Kidney epithelial cell (primary cell): Measurements from ENCODE around the gene RIBC1. TPM values are rescaled to one million over a fixed set of nuclear protein-coding genes. Genes with fewer than 3 reads are reported as not detected.
"Not testable (repeated sequence)": the region's sequence is repeated elsewhere in the genome, so short reads cannot be mapped to it uniquely, and the experiment has no call there.

Source experiments
- DNase-seq: peaks from one replicate; pipeline ENCODE4 v3.0.0-alpha.2; 2010; ENCODE audit warnings: low read depth
- H3K27me3 ChIP-seq: 2 replicates; pipeline ENCODE4 v1.6.0; 2011; ENCODE audit warnings: low read length; ENCODE audit not compliant: control insufficient read depth, insufficient read depth
- H3K36me3 ChIP-seq: 2 replicates; pipeline ENCODE4 v1.5.1; 2011; ENCODE audit warnings: low read length; ENCODE audit not compliant: control insufficient read depth, insufficient read depth
- H3K4me3 ChIP-seq: 2 replicates; pipeline ENCODE4 v1.5.1; 2011; ENCODE audit warnings: low read depth, mild to moderate bottlenecking, control low read depth, low read length
- total RNA-seq: library from RNA; depleted of rRNA; stranded (reverse); fragments of >200 nt; gene quantifications from 2 replicates; pipeline ENCODE4 v1.2.3, GENCODE V29; 2015
- TF ChIP-seq, protein P1 (sequence below): IDR thresholded peaks from 2 replicates; pipeline ENCODE4 v1.5.1; 2011; ENCODE audit warnings: mild to moderate bottlenecking, moderate library complexity, low read length, control low read depth, inconsistent platforms; ENCODE audit not compliant: insufficient read depth, poor library complexity, severe bottlenecking

Gene RIBC1
- total RNA-seq, 1 donor from 2014 or later = 0.38 TPM

DNA sequence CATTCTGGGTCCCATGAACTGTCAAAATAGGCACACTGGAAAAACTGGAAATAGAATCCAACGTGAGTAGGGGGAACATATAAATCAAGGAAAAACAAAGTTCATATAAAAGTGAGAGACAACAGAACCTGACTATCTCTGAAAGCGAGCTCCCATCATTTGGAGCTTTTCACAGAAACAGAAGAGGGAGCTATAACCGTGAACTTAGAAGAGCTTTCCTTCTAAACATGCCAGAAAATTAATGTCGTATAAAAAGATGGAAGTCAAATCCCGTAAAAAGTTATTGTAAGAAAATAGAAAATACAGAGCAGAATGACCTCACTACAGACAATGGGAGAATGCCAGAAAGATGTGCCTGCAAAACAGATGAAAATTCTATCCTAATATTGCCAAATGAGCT, 35.4 kb downstream of the RIBC1 start:
- no peak for DNase-seq
- no peaks in the 10 kb centered on the region for H3K36me3 ChIP-seq
- no peak overlapping the region for H3K4me3 ChIP-seq
- TF ChIP-seq, protein P1, sequence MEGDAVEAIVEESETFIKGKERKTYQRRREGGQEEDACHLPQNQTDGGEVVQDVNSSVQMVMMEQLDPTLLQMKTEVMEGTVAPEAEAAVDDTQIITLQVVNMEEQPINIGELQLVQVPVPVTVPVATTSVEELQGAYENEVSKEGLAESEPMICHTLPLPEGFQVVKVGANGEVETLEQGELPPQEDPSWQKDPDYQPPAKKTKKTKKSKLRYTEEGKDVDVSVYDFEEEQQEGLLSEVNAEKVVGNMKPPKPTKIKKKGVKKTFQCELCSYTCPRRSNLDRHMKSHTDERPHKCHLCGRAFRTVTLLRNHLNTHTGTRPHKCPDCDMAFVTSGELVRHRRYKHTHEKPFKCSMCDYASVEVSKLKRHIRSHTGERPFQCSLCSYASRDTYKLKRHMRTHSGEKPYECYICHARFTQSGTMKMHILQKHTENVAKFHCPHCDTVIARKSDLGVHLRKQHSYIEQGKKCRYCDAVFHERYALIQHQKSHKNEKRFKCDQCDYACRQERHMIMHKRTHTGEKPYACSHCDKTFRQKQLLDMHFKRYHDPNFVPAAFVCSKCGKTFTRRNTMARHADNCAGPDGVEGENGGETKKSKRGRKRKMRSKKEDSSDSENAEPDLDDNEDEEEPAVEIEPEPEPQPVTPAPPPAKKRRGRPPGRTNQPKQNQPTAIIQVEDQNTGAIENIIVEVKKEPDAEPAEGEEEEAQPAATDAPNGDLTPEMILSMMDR = no peak
- H3K27me3 ChIP-seq = no peaks in the 10 kb centered on the region

DNA sequence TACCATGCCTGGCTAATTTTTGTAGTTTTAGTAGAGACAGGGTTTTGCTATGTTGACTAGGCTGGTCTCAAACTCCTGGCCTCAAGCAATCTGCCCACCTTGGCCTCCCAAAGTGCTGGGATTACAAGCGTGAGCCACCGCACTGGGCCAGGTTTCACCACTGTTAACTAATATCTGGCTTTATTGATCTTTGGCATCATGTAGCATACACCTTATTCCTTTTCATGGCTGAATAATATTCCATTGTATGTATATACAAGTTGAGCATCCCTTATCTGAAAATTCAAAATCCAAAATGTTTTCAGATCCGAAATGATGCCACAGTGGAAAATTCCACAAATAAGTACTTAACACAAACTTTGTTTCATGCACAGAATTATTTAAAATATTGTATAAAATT, 46.0 kb downstream of the RIBC1 start:
- not testable (repeated sequence) for H3K27me3 ChIP-seq, DNase-seq, H3K36me3 ChIP-seq, H3K4me3 ChIP-seq

DNA sequence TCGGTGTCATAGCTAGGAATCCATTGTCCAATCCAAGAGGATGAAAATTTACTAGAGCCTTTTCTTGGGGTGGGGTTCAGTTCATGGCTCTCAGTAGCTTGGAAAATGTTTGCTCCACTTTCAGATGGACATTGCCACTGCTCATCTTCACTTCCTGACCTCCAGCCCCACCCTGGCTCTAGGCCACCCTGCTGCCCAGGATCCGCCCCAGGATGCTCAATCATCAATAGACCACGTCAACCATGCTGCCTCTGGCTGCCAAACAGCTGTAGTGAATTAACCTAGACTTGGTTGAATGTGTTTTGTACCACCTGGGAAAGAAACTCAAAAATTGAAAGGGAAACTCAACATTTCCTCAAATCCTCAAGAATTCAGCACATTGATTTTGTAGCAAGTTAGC, 48.7 kb downstream of the RIBC1 start:
- Histone ChIP-seq H3K36me3 (no peaks in the 10 kb centered on the region), H3K4me3 (no peak overlapping the region), H3K27me3 (peaks cover 4% of the 10 kb centered on the region)
- DNase-seq = no peak
- TF ChIP-seq, protein P1 = no peak

DNA sequence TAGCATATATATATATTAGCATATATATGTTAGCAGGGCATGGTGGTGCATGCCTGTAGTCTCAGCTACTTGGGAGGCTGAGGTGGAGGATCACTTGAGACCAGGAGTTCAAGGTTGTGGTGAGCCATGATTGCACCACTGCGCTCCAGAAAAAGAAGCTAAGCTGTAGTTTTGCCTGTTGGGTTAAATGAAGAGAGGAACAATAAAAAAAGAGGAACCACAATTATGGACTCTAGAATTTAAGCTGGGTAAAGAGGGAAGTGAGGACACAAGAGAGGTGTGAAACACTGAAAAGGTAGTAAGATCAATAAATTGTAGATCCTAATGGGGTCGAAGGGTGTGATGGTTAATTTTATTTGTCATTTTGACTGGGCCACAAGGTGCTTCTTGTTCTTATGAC, 52.0 kb downstream of the RIBC1 start:
- no peak for DNase-seq
- Histone ChIP-seq H3K27me3 (peaks cover 4% of the 10 kb centered on the region), H3K36me3 (no peaks in the 10 kb centered on the region), H3K4me3 (no peak overlapping the region)
- TF ChIP-seq, protein P1 = no peak

GRCh38 chrX:53476371-53476770, 53.7 kb downstream of the RIBC1 start:
- TF ChIP-seq, protein P1 = no peak
- no peak overlapping the region for H3K4me3 ChIP-seq
- DNase-seq = no peak

GRCh38 chrX:53479301-53479700, 56.6 kb downstream of the RIBC1 start:
- TF ChIP-seq, protein P1 = no peak
- DNase-seq = no peak
- Histone ChIP-seq H3K36me3 (no peaks in the 10 kb centered on the region), H3K27me3 (peaks cover 5% of the 10 kb centered on the region), H3K4me3 (no peak overlapping the region)

More at GRCh38 chrX:53476371-53476770, 53.7 kb downstream of the RIBC1 start:
- H3K27me3 ChIP-seq = peaks cover 9% of the 10 kb centered on the region
- H3K36me3 ChIP-seq = no peaks in the 10 kb centered on the region

Other genes with a start within 250 kb of the RIBC1 start
- gene KDM5C, start 197.7 kb upstream of the RIBC1 start, total RNA-seq = 114 and 128 TPM in 2 replicates
- 5.4 and 7.2 TPM in 2 replicates for gene IQSEC2, start 141.3 kb upstream of the RIBC1 start, total RNA-seq
- 18.8 and 30.4 TPM in 2 replicates for gene SMC1A, start 219 bp upstream of the RIBC1 start, total RNA-seq
- gene HSD17B10, start 11.5 kb downstream of the RIBC1 start, total RNA-seq = 85.8 and 97.4 TPM in 2 replicates